Pancreas (tissue), 10 donors: Measurements from ENCODE around the gene PDZK1IP1. TPM values are rescaled to one million over a fixed set of nuclear protein-coding genes. Genes with fewer than 3 reads are reported as not detected.
A peak's percentile ranks its signal among the peaks of the same experiment; 100 is the strongest.

Experiments used
- ATAC-seq, 4 donors: fragments of 200-7000 bp; cut with Tn5 transposase; one replicate each; pipeline versions ENCODE4 v1.8.0 to v1.9.1; 2020; ENCODE audit warnings: mild to moderate bottlenecking in 4 of 4, moderate library complexity in 4 of 4
- DNase-seq, 6 donors: peaks; one replicate each; pipeline ENCODE4 v3.0.0-alpha.2; 2020
- FAIRE-seq: peaks from 2 replicates; lab custom pipeline; 2012; peaks lifted over from hg19 to GRCh38; lab: Jason Lieb, UNC
- H3K27ac ChIP-seq, 4 donors: fragments of 200-600 bp; sonication (generic); 1 replicate in 3 of 4; 2 replicates in 1 of 4; pipeline versions ENCODE4 v1.5.0 to v1.8.0; 2020
- H3K27me3 ChIP-seq, 4 donors: fragments of 200-600 bp; one replicate each; pipeline ENCODE4 v1.8.0; 2021
- H3K36me3 ChIP-seq, 3 donors: fragments of 200-600 bp; sonication (generic) in 1 of 3; one replicate each; pipeline versions ENCODE4 v1.5.0 to v1.8.0; 2020 to 2021
- H3K4me1 ChIP-seq, 3 donors: fragments of 200-600 bp; one replicate each; pipeline ENCODE4 v1.8.0; 2021
- H3K4me3 ChIP-seq, 4 donors: fragments of 200-600 bp; sonication (generic) in 2 of 4; one replicate each; pipeline versions ENCODE4 v1.5.0 to v1.8.0; 2020 to 2021
- H3K9me3 ChIP-seq, 4 donors: fragments of 200-600 bp; one replicate each; pipeline ENCODE4 v1.8.0; 2021
- WGBS, 2 donors: extraction: QIAGEN DNeasy Blood & Tissue Kit; methylation state at CpG; one replicate each; pipeline ENCODE4 v1.1.7; 2013; 5-methylcytosine and 5-hydroxymethylcytosine counted together
- intact Hi-C, 3 donors: fragments of 100-400 bp; cut with DNase I; formaldehyde crosslinking; loops; one replicate each; pipeline versions ENCODE4 v1.11.1 to v1.14.2; 2022
- polyA plus RNA-seq, 2 donors: library from polyadenylated mRNA; stranded (reverse); fragments of 200-250 nt; gene quantifications; one replicate each; pipeline ENCODE4 v1.2.3, GENCODE V29; 2013
- total RNA-seq, 6 donors: library from RNA; stranded (reverse); fragmentation: NEBNext Ultra II Directional in 4 of 6; extraction: Animal tissue kit (Norgen Biotek cat#: 25700) in 4 of 6; gene quantifications; one replicate each; pipeline versions ENCODE4 v1.2.1 to v1.2.4, GENCODE V29; 2021 to 2023
- TF ChIP-seq, protein P1 (sequence below), 4 donors: fragments of 200-600 bp; sonication (generic) in 3 of 4; IDR thresholded peaks; one replicate each; pipeline versions ENCODE4 v1.5.0 to v1.8.0; 2021; ENCODE audit warnings: antibody characterized with exemption in 4 of 4
- donor health status: healthy with polysubstance abuse.
- donor health status: DM: no; HTN: no; CAD: no; lungs with moderate emphysema.
- donor health status: DM: no; HTN: no; CAD: no.
- donor health status: control.
- donor health status: control.
- donor health status: Bipolar disorder and iron deficiency.
- donor health status: DM: yes; HTN: yes; CAD: no.
- donor health status: DM: no; HTN: no; CAD: no.
- donor health status: DM: no; HTN: no; CAD: no.
- donor health status: DM: yes; HTN: yes; CAD: no.

Gene PDZK1IP1
- total and polyA plus RNA-seq, 8 donors = 26.1 to 55.9 (median 44.1) TPM

DNA sequence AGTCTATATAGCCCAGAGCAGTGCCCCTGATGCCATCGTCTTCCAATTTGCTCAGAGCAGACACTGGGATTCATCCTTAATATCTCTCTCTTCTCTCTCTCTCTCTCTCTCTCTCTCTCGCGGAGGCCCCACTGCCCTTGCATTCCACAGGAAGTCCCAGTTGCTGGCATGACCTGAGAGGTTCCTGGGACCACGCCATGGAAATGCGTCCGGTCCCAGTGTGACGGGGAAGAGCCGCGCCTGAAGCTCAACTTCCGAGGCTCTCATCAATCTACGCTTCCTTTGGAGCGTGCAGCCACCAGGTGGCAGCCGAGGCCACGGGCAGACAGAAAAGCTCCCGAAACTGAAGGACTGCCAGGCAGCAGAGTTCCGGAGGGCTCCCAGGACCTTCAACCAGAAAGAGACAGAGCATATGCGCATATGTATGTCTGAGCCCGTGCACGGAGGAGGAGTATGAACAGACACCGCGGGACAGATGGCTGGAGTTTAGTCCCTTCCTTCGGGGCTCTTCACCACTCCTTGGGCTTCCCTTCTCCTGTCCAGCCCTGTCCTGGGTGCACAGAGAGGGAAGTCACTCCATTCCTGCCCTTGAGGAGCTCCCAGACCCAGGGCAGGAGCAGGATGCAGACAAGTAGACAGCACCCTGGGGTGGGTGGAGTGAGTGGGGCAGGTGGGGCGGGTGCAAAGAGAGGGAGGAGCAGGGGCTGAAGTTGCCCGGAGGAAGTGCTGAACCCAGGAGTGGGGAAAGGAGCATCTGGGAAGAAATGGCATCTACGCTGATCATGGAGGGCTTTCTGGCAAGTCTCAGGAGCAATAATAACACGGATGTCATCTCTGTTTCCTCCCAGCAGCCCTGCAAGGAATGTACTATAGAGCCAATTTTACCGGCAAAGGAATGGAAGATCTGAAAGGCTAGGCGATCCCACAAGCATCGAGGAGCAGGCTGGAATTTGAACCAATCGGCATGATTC is 10.5 kb downstream of the PDZK1IP1 start:
- Histone ChIP-seq H3K9me3 (no peaks in the 10 kb centered on the region), H3K4me3 (peak overlapping the region in 2 of 4 donors; percentile 19 to 39), H3K4me1 (peaks cover 0 to 12% (median 6%) of the 10 kb centered on the region in 3 donors), H3K27me3 (no peaks in the 10 kb centered on the region), H3K36me3 (no peaks in the 10 kb centered on the region), H3K27ac (peak overlapping the region in 2 of 4 donors; percentile 44 to 50)
- 4 to 6% methylated on average over 28 of the region's 30 CpGs for WGBS, 2 donors
- ATAC-seq (peak; percentile 80 to 92 (median 90)), DNase-seq (peak; percentile 76 to 93 (median 90)), FAIRE-seq (no peak)
- intact Hi-C loops = no loop called here
- TF ChIP-seq, protein P1, sequence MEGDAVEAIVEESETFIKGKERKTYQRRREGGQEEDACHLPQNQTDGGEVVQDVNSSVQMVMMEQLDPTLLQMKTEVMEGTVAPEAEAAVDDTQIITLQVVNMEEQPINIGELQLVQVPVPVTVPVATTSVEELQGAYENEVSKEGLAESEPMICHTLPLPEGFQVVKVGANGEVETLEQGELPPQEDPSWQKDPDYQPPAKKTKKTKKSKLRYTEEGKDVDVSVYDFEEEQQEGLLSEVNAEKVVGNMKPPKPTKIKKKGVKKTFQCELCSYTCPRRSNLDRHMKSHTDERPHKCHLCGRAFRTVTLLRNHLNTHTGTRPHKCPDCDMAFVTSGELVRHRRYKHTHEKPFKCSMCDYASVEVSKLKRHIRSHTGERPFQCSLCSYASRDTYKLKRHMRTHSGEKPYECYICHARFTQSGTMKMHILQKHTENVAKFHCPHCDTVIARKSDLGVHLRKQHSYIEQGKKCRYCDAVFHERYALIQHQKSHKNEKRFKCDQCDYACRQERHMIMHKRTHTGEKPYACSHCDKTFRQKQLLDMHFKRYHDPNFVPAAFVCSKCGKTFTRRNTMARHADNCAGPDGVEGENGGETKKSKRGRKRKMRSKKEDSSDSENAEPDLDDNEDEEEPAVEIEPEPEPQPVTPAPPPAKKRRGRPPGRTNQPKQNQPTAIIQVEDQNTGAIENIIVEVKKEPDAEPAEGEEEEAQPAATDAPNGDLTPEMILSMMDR (IDR thresholded peaks at IDR 0.05) = peak; percentile 76 to 86 (median 82)

DNA sequence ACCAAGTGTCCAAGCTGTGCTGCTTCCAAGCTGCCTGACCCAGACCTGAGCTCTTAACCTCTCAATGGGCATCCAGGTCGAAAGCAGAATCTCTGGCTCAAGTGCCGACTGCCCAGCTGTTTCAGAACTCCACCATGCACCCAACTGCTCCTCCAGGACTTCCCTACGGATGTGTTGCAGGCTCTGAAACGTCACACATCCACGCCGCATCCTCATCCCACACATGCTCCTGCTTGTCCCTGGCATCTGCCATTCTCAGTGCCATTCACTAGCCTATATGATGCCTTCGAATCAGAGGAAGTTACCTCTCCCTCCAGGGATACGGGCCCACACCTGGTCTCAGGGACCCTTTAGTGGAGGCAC is 11.2 kb downstream of the PDZK1IP1 start:
- intact Hi-C loops = no loop called here
- FAIRE-seq (no peak), DNase-seq (no peak), ATAC-seq (no peak)
- TF ChIP-seq, protein P1 (IDR thresholded peaks at IDR 0.05) = no peak
- Histone ChIP-seq H3K9me3 (no peaks in the 10 kb centered on the region), H3K27ac (no peak overlapping the region), H3K4me3 (peak overlapping the region in 1 of 4 donors; percentile 39), H3K36me3 (no peaks in the 10 kb centered on the region), H3K27me3 (no peaks in the 10 kb centered on the region), H3K4me1 (peaks cover 0 to 12% (median 6%) of the 10 kb centered on the region in 3 donors)
- WGBS, 2 donors = 61 to 68% methylated on average over 8 of the region's 8 CpGs

DNA sequence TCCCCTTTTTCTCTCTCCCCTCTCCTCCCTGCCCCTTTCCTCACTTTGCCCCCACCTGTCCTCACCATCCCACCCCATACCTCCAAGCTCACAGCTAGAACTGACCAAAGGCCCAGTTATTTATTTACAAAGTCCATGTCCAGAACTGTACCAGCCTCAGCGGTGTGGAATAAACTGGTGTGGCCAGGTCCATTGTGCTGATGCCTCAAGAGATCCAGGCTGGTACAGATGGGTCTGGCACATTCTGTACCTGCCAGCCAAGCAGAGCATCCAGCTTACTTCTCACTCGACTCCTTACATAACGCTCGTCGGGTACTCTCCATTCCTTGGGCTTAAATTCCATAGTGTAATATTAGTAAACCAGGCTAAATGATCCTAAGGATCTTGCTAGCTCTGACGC is 11.8 kb downstream of the PDZK1IP1 start:
- Histone ChIP-seq H3K4me3 (no peak overlapping the region), H3K27ac (no peak overlapping the region), H3K9me3 (no peaks in the 10 kb centered on the region), H3K4me1 (peaks cover 0 to 12% (median 6%) of the 10 kb centered on the region in 3 donors), H3K27me3 (no peaks in the 10 kb centered on the region), H3K36me3 (no peaks in the 10 kb centered on the region)
- FAIRE-seq = no peak
- no peak for DNase-seq
- TF ChIP-seq, protein P1 (IDR thresholded peaks at IDR 0.05) = no peak
- ATAC-seq = no peak
- intact Hi-C loops = no loop called here
- 60 to 63% methylated on average over 6 of the region's 6 CpGs for WGBS, 2 donors

DNA sequence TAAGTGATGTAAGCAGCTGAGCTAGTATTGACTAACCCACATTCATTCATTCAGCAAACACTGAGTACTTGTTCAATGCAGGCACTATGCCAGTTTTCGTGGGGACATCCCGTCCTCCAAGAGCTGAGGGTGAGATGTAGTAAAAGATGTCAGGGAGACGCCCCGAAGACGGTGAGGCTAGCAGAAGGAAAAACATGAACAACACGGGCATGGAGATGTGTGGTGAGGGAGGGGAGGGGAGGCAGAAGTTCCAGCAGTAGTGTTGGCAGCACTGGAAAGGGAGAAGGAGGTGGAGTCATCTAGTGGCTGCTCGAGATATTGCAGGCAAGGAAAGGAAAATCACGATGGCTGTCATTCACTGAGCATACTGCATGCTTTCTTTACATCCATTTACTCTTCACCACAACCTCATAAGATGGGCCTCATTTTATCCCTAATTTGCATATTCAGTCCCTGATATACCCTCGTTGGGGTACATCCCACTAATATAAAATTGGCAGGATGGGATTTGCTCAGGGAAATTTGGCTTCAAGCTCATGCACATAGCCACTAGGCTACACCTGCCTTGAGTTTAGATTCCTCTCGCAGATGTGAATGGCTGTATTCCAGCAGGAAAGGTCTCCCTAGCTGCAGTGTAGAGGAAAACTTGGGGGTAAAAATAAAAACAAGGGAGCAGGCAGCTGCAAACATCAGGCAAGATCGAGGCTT is 14.5 kb downstream of the PDZK1IP1 start:
- no peak overlapping the region for H3K4me3 ChIP-seq
- H3K36me3 ChIP-seq = no peaks in the 10 kb centered on the region
- DNase-seq (peak in 1 of 6 donors; percentile 74), ATAC-seq (peak; percentile 59 to 81 (median 69)), FAIRE-seq (no peak)
- intact Hi-C loops = no loop called here
- TF ChIP-seq, protein P1 (IDR thresholded peaks at IDR 0.05) = peak; percentile 84 to 92 (median 92)
- H3K4me1 ChIP-seq = peaks cover 0 to 11% (median 6%) of the 10 kb centered on the region in 3 donors
- H3K27me3 ChIP-seq = no peaks in the 10 kb centered on the region
- 10% methylated on average over 11 of the region's 11 CpGs for WGBS, 2 donors
- H3K9me3 ChIP-seq = no peaks in the 10 kb centered on the region
- no peak overlapping the region for H3K27ac ChIP-seq
